Activated naive CD8-positive, alpha-beta T cell treated with anti-CD3 and anti-CD28 coated beads, Interleukin-2, amount 50 U/mL, for 24 hours (primary cell): Measurements from ENCODE around the gene ERBB4.

ENCODE experiments used
- ATAC-seq: fragments of 150-1000 bp; cut with Tn5 transposase; one replicate; pipeline ENCODE4 v1.10.0; 2021
- DNase-seq: peaks from one replicate; pipeline ENCODE4 v3.0.0; 2021
- H3K27ac Mint-ChIP-seq: one replicate; pipeline ENCODE4 v1.8.0; 2021; ENCODE audit warnings: mild to moderate bottlenecking, mixed read lengths
- H3K27me3 Mint-ChIP-seq: one replicate; pipeline ENCODE4 v1.8.0; 2021; ENCODE audit warnings: mixed read lengths
- H3K36me3 Mint-ChIP-seq: one replicate; pipeline ENCODE4 v1.8.0; 2021; ENCODE audit warnings: low read depth, mixed read lengths
- H3K4me1 Mint-ChIP-seq: one replicate; pipeline ENCODE4 v1.8.0; 2021; ENCODE audit warnings: mixed read lengths
- H3K4me3 Mint-ChIP-seq: one replicate; pipeline ENCODE4 v1.8.0; 2021; ENCODE audit warnings: mild to moderate bottlenecking, moderate library complexity, mixed read lengths
- H3K9me3 Mint-ChIP-seq: one replicate; pipeline ENCODE4 v1.8.0; 2021; ENCODE audit warnings: mixed read lengths

ERBB4 gene

GRCh38 chr2:211868996-211869533 is 669.5 kb downstream of the ERBB4 start:
- no peaks in the 10 kb centered on the region for H3K4me1 Mint-ChIP-seq
- H3K9me3 Mint-ChIP-seq = no peaks in the 10 kb centered on the region
- H3K27ac Mint-ChIP-seq = no peak overlapping the region
- no peaks in the 10 kb centered on the region for H3K36me3 Mint-ChIP-seq
- DNase-seq (no peak), ATAC-seq (no peak)
- H3K4me3 Mint-ChIP-seq = no peak overlapping the region
- no peaks in the 10 kb centered on the region for H3K27me3 Mint-ChIP-seq

GRCh38 chr2:211867845-211868451 is 670.7 kb downstream of the ERBB4 start:
- Mint-ChIP-seq H3K36me3 (no peaks in the 10 kb centered on the region), H3K4me3 (no peak overlapping the region), H3K27ac (no peak overlapping the region), H3K4me1 (no peaks in the 10 kb centered on the region), H3K27me3 (no peaks in the 10 kb centered on the region), H3K9me3 (no peaks in the 10 kb centered on the region)
- DNase-seq (no peak), ATAC-seq (no peak)

GRCh38 chr2:211864328-211864727 is 674.3 kb downstream of the ERBB4 start:
- no peak overlapping the region for H3K27ac Mint-ChIP-seq
- ATAC-seq = no peak

GRCh38 chr2:211860224-211860623 is 678.4 kb downstream of the ERBB4 start:
- Mint-ChIP-seq H3K36me3 (no peaks in the 10 kb centered on the region), H3K4me1 (no peaks in the 10 kb centered on the region)

More at GRCh38 chr2:211864328-211864727, 674.3 kb downstream of the ERBB4 start:
- no peaks in the 10 kb centered on the region for H3K27me3 Mint-ChIP-seq
- H3K36me3 Mint-ChIP-seq = no peaks in the 10 kb centered on the region
- no peak overlapping the region for H3K4me3 Mint-ChIP-seq
- no peak for DNase-seq
- H3K9me3 Mint-ChIP-seq = peaks cover 3% of the 10 kb centered on the region
- H3K4me1 Mint-ChIP-seq = no peaks in the 10 kb centered on the region

GRCh38 chr2:211854832-211855231 is 683.8 kb downstream of the ERBB4 start:
- Mint-ChIP-seq H3K27ac (no peak overlapping the region), H3K27me3 (no peaks in the 10 kb centered on the region), H3K4me3 (no peak overlapping the region), H3K4me1 (no peaks in the 10 kb centered on the region), H3K36me3 (no peaks in the 10 kb centered on the region), H3K9me3 (peaks cover 4% of the 10 kb centered on the region)
- DNase-seq (no peak), ATAC-seq (no peak)

More at GRCh38 chr2:211860224-211860623, 678.4 kb downstream of the ERBB4 start:
- ATAC-seq (no peak), DNase-seq (no peak)
- no peak overlapping the region for H3K4me3 Mint-ChIP-seq
- peaks cover 3% of the 10 kb centered on the region for H3K9me3 Mint-ChIP-seq
- H3K27me3 Mint-ChIP-seq = no peaks in the 10 kb centered on the region
- H3K27ac Mint-ChIP-seq = no peak overlapping the region

GRCh38 chr2:211846714-211847113 is 691.9 kb downstream of the ERBB4 start:
- no peak for ATAC-seq
- no peaks in the 10 kb centered on the region for H3K4me1 Mint-ChIP-seq
- no peak overlapping the region for H3K4me3 Mint-ChIP-seq
- H3K27ac Mint-ChIP-seq = no peak overlapping the region
- H3K36me3 Mint-ChIP-seq = no peaks in the 10 kb centered on the region
- DNase-seq = no peak
- H3K27me3 Mint-ChIP-seq = no peaks in the 10 kb centered on the region
- no peaks in the 10 kb centered on the region for H3K9me3 Mint-ChIP-seq

- Mint-ChIP-seq H3K4me3 (no peak overlapping the region), H3K36me3 (no peaks in the 10 kb centered on the region), H3K27me3 (no peaks in the 10 kb centered on the region), H3K4me1 (no peaks in the 10 kb centered on the region), H3K9me3 (no peaks in the 10 kb centered on the region), H3K27ac (no peak overlapping the region)
- DNase-seq (no peak), ATAC-seq (no peak)
These were observed 692.6 kb downstream of the ERBB4 start for GRCh38 chr2:211846036-211846400.

- Mint-ChIP-seq H3K27ac (no peak overlapping the region), H3K27me3 (no peaks in the 10 kb centered on the region), H3K36me3 (no peaks in the 10 kb centered on the region), H3K4me3 (no peak overlapping the region), H3K4me1 (no peaks in the 10 kb centered on the region), H3K9me3 (no peaks in the 10 kb centered on the region)
- no peak for DNase-seq
- no peak for ATAC-seq
These were observed 693.1 kb downstream of the ERBB4 start for GRCh38 chr2:211845338-211846035.

- Mint-ChIP-seq H3K36me3 (no peaks in the 10 kb centered on the region), H3K9me3 (no peaks in the 10 kb centered on the region), H3K4me1 (no peaks in the 10 kb centered on the region), H3K4me3 (no peak overlapping the region), H3K27me3 (no peaks in the 10 kb centered on the region), H3K27ac (no peak overlapping the region)
- ATAC-seq (no peak), DNase-seq (no peak)
These were observed 700.9 kb downstream of the ERBB4 start for GRCh38 chr2:211837706-211838105.

GRCh38 chr2:211837206-211837605 is 701.4 kb downstream of the ERBB4 start:
- no peak for DNase-seq
- H3K4me1 Mint-ChIP-seq = no peaks in the 10 kb centered on the region
- no peak for ATAC-seq
- no peaks in the 10 kb centered on the region for H3K36me3 Mint-ChIP-seq
- no peaks in the 10 kb centered on the region for H3K9me3 Mint-ChIP-seq
- no peak overlapping the region for H3K27ac Mint-ChIP-seq
- H3K4me3 Mint-ChIP-seq = no peak overlapping the region
- no peaks in the 10 kb centered on the region for H3K27me3 Mint-ChIP-seq

- DNase-seq (no peak), ATAC-seq (no peak)
- Mint-ChIP-seq H3K4me1 (no peaks in the 10 kb centered on the region), H3K27me3 (no peaks in the 10 kb centered on the region), H3K4me3 (no peak overlapping the region), H3K36me3 (no peaks in the 10 kb centered on the region), H3K27ac (no peak overlapping the region), H3K9me3 (no peaks in the 10 kb centered on the region)
These were observed 702.2 kb downstream of the ERBB4 start for GRCh38 chr2:211836409-211836808.

GRCh38 chr2:211835695-211836094 is 702.9 kb downstream of the ERBB4 start:
- Mint-ChIP-seq H3K27me3 (no peaks in the 10 kb centered on the region), H3K9me3 (no peaks in the 10 kb centered on the region), H3K4me1 (no peaks in the 10 kb centered on the region), H3K4me3 (no peak overlapping the region), H3K27ac (no peak overlapping the region), H3K36me3 (no peaks in the 10 kb centered on the region)
- DNase-seq (no peak), ATAC-seq (no peak)

- H3K27ac Mint-ChIP-seq = no peak overlapping the region
- no peaks in the 10 kb centered on the region for H3K9me3 Mint-ChIP-seq
- DNase-seq (no peak), ATAC-seq (no peak)
- no peaks in the 10 kb centered on the region for H3K4me1 Mint-ChIP-seq
- no peak overlapping the region for H3K4me3 Mint-ChIP-seq
- H3K36me3 Mint-ChIP-seq = no peaks in the 10 kb centered on the region
- no peaks in the 10 kb centered on the region for H3K27me3 Mint-ChIP-seq
These were observed 704.9 kb downstream of the ERBB4 start for GRCh38 chr2:211833582-211834279.

GRCh38 chr2:211829725-211830124 is 708.9 kb downstream of the ERBB4 start:
- DNase-seq = no peak
- no peak for ATAC-seq

GRCh38 chr2:211823886-211824479 is 714.6 kb downstream of the ERBB4 start:
- H3K4me3 Mint-ChIP-seq = no peak overlapping the region
- H3K27me3 Mint-ChIP-seq = no peaks in the 10 kb centered on the region
- no peaks in the 10 kb centered on the region for H3K36me3 Mint-ChIP-seq
- H3K9me3 Mint-ChIP-seq = peaks cover 6% of the 10 kb centered on the region
- ATAC-seq (no peak), DNase-seq (no peak)
- no peak overlapping the region for H3K27ac Mint-ChIP-seq
- H3K4me1 Mint-ChIP-seq = no peaks in the 10 kb centered on the region

More at GRCh38 chr2:211829725-211830124, 708.9 kb downstream of the ERBB4 start:
- H3K27ac Mint-ChIP-seq = no peak overlapping the region
- H3K36me3 Mint-ChIP-seq = no peaks in the 10 kb centered on the region
- H3K9me3 Mint-ChIP-seq = no peaks in the 10 kb centered on the region
- no peak overlapping the region for H3K4me3 Mint-ChIP-seq
- H3K4me1 Mint-ChIP-seq = no peaks in the 10 kb centered on the region
- no peaks in the 10 kb centered on the region for H3K27me3 Mint-ChIP-seq
